HepG2 (cell line): ENCODE data around the gene ATP5MK. TPM values are rescaled to one million over a fixed set of nuclear protein-coding genes. Genes with fewer than 3 reads are reported as not detected.

ENCODE experiments used
- BHLHE40 ChIP-seq: IDR thresholded peaks from 2 replicates; pipeline ENCODE4 v1.6.1; 2011; ENCODE audit warnings: low read length, improper control_type of control experiment
- GABPB1 ChIP-seq: IDR thresholded peaks from 2 replicates; pipeline ENCODE4 v1.6.1; 2016; ENCODE audit warnings: mild to moderate bottlenecking, missing genetic modification reagents, moderate library complexity, missing compliant biosample characterization
- KDM4B ChIP-seq: sonication (generic); formaldehyde crosslinking; IDR thresholded peaks from 2 replicates; pipeline ENCODE4 v1.4.0; 2020; ENCODE audit warnings: missing genetic modification reagents
- NFKB2 ChIP-seq: sonication (generic); formaldehyde crosslinking; IDR thresholded peaks from 2 replicates; pipeline ENCODE4 v1.4.0; 2020; ENCODE audit warnings: missing genetic modification reagents, borderline replicate concordance
- POGZ ChIP-seq: sonication (generic); formaldehyde crosslinking; IDR thresholded peaks from 2 replicates; pipeline ENCODE4 v1.4.0; 2020; ENCODE audit warnings: mild to moderate bottlenecking, missing genetic modification reagents
- U2AF1 ChIP-seq: fragments of 200-400 bp; formaldehyde crosslinking; optimal IDR thresholded peaks from 2 replicates; pipeline ENCODE3; 2017; ENCODE audit warnings: mild to moderate bottlenecking, low read depth, low read length
- ZBTB7B ChIP-seq: sonication (generic); formaldehyde crosslinking; IDR thresholded peaks from 2 replicates; pipeline ENCODE4 v1.4.0; 2020; ENCODE audit warnings: missing genetic modification reagents
- ZC3H13 ChIP-seq: sonication (generic); formaldehyde crosslinking; IDR thresholded peaks from 2 replicates; pipeline ENCODE4 v1.8.1; 2023; ENCODE audit warnings: mild to moderate bottlenecking, missing genetic modification reagents, moderate library complexity
- ZNF253 ChIP-seq: sonication (generic); formaldehyde crosslinking; IDR thresholded peaks from 2 replicates; pipeline ENCODE4 v1.8.0; 2022; ENCODE audit warnings: mild to moderate bottlenecking, missing genetic modification reagents, borderline replicate concordance
- ZNF33B ChIP-seq: sonication (generic); formaldehyde crosslinking; IDR thresholded peaks from 2 replicates; pipeline ENCODE4 v1.5.1; 2020; ENCODE audit warnings: mild to moderate bottlenecking, missing genetic modification reagents
- ZNF577 ChIP-seq: sonication (generic); formaldehyde crosslinking; IDR thresholded peaks from 2 replicates; pipeline ENCODE4 v1.4.0; 2020; ENCODE audit warnings: mild to moderate bottlenecking, low read depth, missing genetic modification reagents, borderline replicate concordance
- ZNF788 ChIP-seq: sonication (generic); formaldehyde crosslinking; IDR thresholded peaks from 2 replicates; pipeline ENCODE4 v1.5.0; 2020; ENCODE audit warnings: mild to moderate bottlenecking, missing genetic modification reagents, borderline replicate concordance
- ZSCAN21 ChIP-seq: sonication (generic); formaldehyde crosslinking; IDR thresholded peaks from 2 replicates; pipeline ENCODE4 v1.8.0; 2022; ENCODE audit warnings: mild to moderate bottlenecking, missing genetic modification reagents, moderate library complexity, borderline replicate concordance
- ZSCAN9 ChIP-seq: IDR thresholded peaks from 2 replicates; pipeline ENCODE4 v1.6.1; 2016; ENCODE audit warnings: borderline replicate concordance
- polyA plus RNA-seq, 8 experiments: library from polyadenylated mRNA; depleted of rRNA in 3 of 8; stranded (reverse) in 7 of 8; unstranded in 1 of 8; fragments of >200 nt; fragmentation: Illumina TruSeq in 4 of 8; extraction: Trizol in 4 of 8; gene quantifications; 2 replicates each; pipeline versions ENCODE4 v1.2.1 to v1.2.3, GENCODE V29; 2011 to 2016; ENCODE audit warnings: low read depth in 4 of 8, missing spikeins in 1 of 8, mixed read lengths in 1 of 8; ENCODE audit not compliant: insufficient read depth in 1 of 8
- total RNA-seq, 5 experiments: library from RNA; depleted of rRNA; stranded (reverse); fragments of >200 nt; fragmentation: Illumina TruSeq; extraction: Trizol; gene quantifications; 2 replicates each; pipeline ENCODE4 v1.2.3, GENCODE V29; 2016; ENCODE audit warnings: low read depth in 1 of 5
- TF ChIP-seq, protein P1 (sequence below): sonication (generic); formaldehyde crosslinking; IDR thresholded peaks from 2 replicates; pipeline ENCODE4 v1.8.0; 2023; ENCODE audit warnings: mild to moderate bottlenecking, missing genetic modification reagents
- TF ChIP-seq, protein P2 (sequence below): sonication (generic); formaldehyde crosslinking; IDR thresholded peaks from 2 replicates; pipeline ENCODE4 v1.5.0; 2020; ENCODE audit warnings: missing genetic modification reagents
- TF ChIP-seq, protein P3 (sequence below): sonication (generic); formaldehyde crosslinking; IDR thresholded peaks from 2 replicates; pipeline ENCODE4 v1.5.0; 2020; ENCODE audit warnings: mild to moderate bottlenecking, missing genetic modification reagents
- TF ChIP-seq, protein P4 (sequence below): sonication (generic); formaldehyde crosslinking; IDR thresholded peaks from 2 replicates; pipeline ENCODE4 v1.8.1; 2023; ENCODE audit warnings: mild to moderate bottlenecking, inconsistent platforms, moderate library complexity, missing genetic modification reagents, borderline replicate concordance
- TF ChIP-seq, protein P5 (sequence below): fragments of 450-650 bp; IDR thresholded peaks from 2 replicates; pipeline ENCODE4 v1.6.1; 2016
- TF ChIP-seq, protein P6 (sequence below): sonication (generic); formaldehyde crosslinking; IDR thresholded peaks from 2 replicates; pipeline ENCODE4 v1.5.1; 2020; ENCODE audit warnings: mild to moderate bottlenecking, missing genetic modification reagents, borderline replicate concordance

The ATP5MK gene
- total and polyA plus RNA-seq, 2 of the 13 experiments (the other 11 are each of a cell fraction or from before 2014, with no cell fraction given), result 312 to 517 TPM

DNA sequence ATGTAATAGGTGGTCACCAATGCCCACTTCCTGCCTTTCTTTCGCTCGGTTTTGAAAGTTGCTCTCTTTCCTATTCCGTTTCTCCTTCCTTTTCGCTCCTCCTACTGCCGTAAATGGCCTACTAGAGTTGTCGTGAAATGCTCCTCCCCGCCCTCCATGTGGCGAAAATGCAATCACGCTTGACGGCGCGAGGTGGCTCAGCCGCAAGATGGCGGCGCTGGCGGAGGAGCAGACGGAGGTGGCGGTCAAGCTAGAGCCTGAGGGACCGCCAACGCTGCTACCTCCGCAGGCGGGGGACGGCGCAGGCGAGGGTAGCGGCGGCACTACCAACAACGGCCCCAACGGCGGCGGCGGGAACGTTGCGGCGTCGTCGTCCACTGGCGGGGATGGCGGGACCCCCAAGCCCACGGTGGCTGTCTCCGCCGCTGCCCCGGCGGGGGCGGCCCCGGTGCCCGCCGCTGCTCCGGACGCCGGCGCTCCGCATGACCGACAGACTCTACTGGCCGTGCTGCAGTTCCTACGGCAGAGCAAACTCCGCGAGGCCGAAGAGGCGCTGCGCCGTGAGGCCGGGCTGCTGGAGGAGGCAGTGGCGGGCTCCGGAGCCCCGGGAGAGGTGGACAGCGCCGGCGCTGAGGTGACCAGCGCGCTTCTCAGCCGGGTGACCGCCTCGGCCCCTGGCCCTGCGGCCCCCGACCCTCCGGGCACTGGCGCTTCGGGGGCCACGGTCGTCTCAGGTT lies 28.3 kb downstream of the ATP5MK start, which contains the start of gene TAF5 (continued):
- TF ChIP-seq, protein P1, sequence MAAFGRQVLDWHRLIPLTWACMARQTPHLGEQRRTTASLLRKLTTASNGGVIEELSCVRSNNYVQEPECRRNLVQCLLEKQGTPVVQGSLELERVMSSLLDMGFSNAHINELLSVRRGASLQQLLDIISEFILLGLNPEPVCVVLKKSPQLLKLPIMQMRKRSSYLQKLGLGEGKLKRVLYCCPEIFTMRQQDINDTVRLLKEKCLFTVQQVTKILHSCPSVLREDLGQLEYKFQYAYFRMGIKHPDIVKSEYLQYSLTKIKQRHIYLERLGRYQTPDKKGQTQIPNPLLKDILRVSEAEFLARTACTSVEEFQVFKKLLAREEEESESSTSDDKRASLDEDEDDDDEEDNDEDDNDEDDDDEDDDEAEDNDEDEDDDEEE (CRISPR knock-in tag), result peak; percentile 79
- TF ChIP-seq ZNF253 (CRISPR knock-in tag) (peak; percentile 74; the same call in 1 of the 2 replicates), ZBTB7B (CRISPR knock-in tag) (peak; percentile 58; the same call in 1 of the 2 replicates), ZC3H13 (CRISPR knock-in tag) (peak; percentile 81; the same call in 1 of the 2 replicates), NFKB2 (peak; percentile 92; the same call in 1 of the 2 replicates), ZNF33B (CRISPR knock-in tag) (0 out of 2 replicates have a peak, but pooled peaks have one; percentile 87), ZNF577 (CRISPR knock-in tag) (no peak), ZNF788 (CRISPR knock-in tag) (peak; percentile 80; the same call in 1 of the 2 replicates), KDM4B (CRISPR knock-in tag) (peak; percentile 30; the same call in 1 of the 2 replicates), U2AF1 (peak; percentile 45), ZSCAN21 (peak; percentile 92), GABPB1 (peak; percentile 84), POGZ (CRISPR knock-in tag) (peak; percentile 86), BHLHE40 (no peak), ZSCAN9 (CRISPR knock-in tag) (peak; percentile 32; the same call in 1 of the 2 replicates)
- TF ChIP-seq, protein P2, sequence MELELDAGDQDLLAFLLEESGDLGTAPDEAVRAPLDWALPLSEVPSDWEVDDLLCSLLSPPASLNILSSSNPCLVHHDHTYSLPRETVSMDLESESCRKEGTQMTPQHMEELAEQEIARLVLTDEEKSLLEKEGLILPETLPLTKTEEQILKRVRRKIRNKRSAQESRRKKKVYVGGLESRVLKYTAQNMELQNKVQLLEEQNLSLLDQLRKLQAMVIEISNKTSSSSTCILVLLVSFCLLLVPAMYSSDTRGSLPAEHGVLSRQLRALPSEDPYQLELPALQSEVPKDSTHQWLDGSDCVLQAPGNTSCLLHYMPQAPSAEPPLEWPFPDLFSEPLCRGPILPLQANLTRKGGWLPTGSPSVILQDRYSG, result no peak
- TF ChIP-seq, protein P3, sequence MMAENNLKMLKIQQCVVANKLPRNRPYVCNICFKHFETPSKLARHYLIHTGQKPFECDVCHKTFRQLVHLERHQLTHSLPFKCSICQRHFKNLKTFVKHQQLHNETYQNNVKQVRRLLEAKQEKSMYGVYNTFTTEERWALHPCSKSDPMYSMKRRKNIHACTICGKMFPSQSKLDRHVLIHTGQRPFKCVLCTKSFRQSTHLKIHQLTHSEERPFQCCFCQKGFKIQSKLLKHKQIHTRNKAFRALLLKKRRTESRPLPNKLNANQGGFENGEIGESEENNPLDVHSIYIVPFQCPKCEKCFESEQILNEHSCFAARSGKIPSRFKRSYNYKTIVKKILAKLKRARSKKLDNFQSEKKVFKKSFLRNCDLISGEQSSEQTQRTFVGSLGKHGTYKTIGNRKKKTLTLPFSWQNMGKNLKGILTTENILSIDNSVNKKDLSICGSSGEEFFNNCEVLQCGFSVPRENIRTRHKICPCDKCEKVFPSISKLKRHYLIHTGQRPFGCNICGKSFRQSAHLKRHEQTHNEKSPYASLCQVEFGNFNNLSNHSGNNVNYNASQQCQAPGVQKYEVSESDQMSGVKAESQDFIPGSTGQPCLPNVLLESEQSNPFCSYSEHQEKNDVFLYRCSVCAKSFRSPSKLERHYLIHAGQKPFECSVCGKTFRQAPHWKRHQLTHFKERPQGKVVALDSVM (CRISPR knock-in tag), result peak; percentile 53; the same call in 1 of the 2 replicates
- TF ChIP-seq, protein P4, sequence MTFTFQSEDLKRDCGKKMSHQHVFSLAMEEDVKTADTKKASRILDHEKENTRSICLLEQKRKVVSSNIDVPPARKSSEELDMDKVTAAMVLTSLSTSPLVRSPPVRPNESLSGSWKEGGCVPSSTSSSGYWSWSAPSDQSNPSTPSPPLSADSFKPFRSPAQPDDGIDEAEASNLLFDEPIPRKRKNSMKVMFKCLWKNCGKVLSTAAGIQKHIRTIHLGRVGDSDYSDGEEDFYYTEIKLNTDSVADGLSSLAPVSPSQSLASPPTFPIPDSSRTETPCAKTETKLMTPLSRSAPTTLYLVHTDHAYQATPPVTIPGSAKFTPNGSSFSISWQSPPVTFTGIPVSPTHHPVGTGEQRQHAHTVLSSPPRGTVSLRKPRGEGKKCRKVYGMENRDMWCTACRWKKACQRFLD (CRISPR knock-in tag), result no peak
- TF ChIP-seq, protein P5, sequence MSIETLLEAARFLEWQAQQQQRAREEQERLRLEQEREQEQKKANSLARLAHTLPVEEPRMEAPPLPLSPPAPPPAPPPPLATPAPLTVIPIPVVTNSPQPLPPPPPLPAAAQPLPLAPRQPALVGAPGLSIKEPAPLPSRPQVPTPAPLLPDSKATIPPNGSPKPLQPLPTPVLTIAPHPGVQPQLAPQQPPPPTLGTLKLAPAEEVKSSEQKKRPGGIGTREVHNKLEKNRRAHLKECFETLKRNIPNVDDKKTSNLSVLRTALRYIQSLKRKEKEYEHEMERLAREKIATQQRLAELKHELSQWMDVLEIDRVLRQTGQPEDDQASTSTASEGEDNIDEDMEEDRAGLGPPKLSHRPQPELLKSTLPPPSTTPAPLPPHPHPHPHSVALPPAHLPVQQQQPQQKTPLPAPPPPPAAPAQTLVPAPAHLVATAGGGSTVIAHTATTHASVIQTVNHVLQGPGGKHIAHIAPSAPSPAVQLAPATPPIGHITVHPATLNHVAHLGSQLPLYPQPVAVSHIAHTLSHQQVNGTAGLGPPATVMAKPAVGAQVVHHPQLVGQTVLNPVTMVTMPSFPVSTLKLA, result peak; percentile 72
- TF ChIP-seq, protein P6, sequence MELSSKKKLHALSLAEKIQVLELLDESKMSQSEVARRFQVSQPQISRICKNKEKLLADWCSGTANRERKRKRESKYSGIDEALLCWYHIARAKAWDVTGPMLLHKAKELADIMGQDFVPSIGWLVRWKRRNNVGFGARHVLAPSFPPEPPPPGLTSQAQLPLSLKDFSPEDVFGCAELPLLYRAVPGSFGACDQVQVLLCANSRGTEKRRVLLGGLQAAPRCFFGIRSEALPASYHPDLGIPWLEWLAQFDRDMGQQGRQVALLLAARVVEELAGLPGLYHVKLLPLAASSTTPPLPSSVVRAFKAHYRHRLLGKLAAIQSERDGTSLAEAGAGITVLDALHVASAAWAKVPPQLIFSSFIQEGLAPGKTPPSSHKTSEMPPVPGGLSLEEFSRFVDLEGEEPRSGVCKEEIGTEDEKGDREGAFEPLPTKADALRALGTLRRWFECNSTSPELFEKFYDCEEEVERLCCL (CRISPR knock-in tag), result 0 out of 2 replicates have a peak, but pooled peaks have one; percentile 41
